ENCODE results near the gene HLA-DPB1.

The HLA-DPB1 gene

DNA sequence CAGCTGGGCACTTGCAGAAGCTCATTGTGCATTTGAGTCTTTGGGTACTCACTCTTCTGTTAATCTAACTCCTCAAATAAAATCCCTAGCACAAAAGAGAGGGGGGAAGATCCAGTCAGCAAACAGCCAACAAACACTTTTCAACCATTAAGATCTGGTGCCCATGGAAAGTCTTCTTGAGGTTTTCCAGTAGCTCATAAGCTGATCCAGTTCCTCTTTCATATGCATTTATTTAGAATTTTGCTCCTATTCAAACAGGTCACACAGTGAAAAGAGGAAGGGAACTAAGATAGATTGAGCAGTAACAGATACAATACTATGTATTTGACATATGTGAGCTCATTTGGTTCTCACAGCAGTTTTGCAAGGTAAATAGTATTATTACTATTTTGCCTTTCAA, 38.6 kb downstream of the HLA-DPB1 start:
- no peak for TF ChIP-seq CTCF (conservative IDR thresholded peaks at IDR 0.05; ENCODE audit: low read length)
- TF ChIP-seq EZH2phosphoT487 (IDR thresholded peaks at IDR 0.05; ENCODE audit: borderline replicate concordance): no peak
- Histone ChIP-seq H3K9ac (ENCODE audit: low read depth, low read length, poor library complexity, severe bottlenecking) (no peak overlapping the region), H3K79me2 (ENCODE audit: insufficient read depth, low read length) (no peaks in the 10 kb centered on the region), H3F3A (ENCODE audit: low read depth) (no peaks in the 10 kb centered on the region), H4K20me1 (ENCODE audit: insufficient read depth, low read length, poor library complexity, severe bottlenecking) (no peaks in the 10 kb centered on the region), H3K4me3 (ENCODE audit: low read length, poor library complexity, severe bottlenecking) (no peak overlapping the region), H2AFZ (ENCODE audit: low read length) (peak overlapping the region; percentile 53), H3K27me3 (ENCODE audit: insufficient read depth, low read length, poor library complexity, severe bottlenecking) (peaks cover 7% of the 10 kb centered on the region), H3K9me3 (ENCODE audit: insufficient read depth, low read depth, low read length) (no peaks in the 10 kb centered on the region), H3K9me2 (replicated peaks; ENCODE audit: low read depth, low read length) (no peaks in the 10 kb centered on the region), H3K4me1 (ENCODE audit: insufficient read depth, low read length, poor library complexity, severe bottlenecking) (peaks cover 8% of the 10 kb centered on the region), H3K4me2 (ENCODE audit: low read depth, low read length, poor library complexity, severe bottlenecking) (no peak overlapping the region), H3K36me3 (ENCODE audit: insufficient read depth, low read length) (no peaks in the 10 kb centered on the region)

GRCh38 chr6:33116417-33116816, 40.6 kb downstream of the HLA-DPB1 start:
- Histone ChIP-seq H3K9me2 (replicated peaks; ENCODE audit: low read depth, low read length) (no peaks in the 10 kb centered on the region), H2AFZ (ENCODE audit: low read length) (no peak overlapping the region), H3K4me2 (ENCODE audit: low read depth, low read length, poor library complexity, severe bottlenecking) (no peak overlapping the region), H3K27me3 (ENCODE audit: insufficient read depth, low read length, poor library complexity, severe bottlenecking) (no peaks in the 10 kb centered on the region), H4K20me1 (ENCODE audit: insufficient read depth, low read length, poor library complexity, severe bottlenecking) (no peaks in the 10 kb centered on the region), H3K9me3 (ENCODE audit: insufficient read depth, low read depth, low read length) (no peaks in the 10 kb centered on the region), H3K9ac (ENCODE audit: low read depth, low read length, poor library complexity, severe bottlenecking) (no peak overlapping the region), H3F3A (ENCODE audit: low read depth) (no peaks in the 10 kb centered on the region), H3K79me2 (ENCODE audit: insufficient read depth, low read length) (no peaks in the 10 kb centered on the region), H3K4me3 (ENCODE audit: low read length, poor library complexity, severe bottlenecking) (no peak overlapping the region), H3K4me1 (ENCODE audit: insufficient read depth, low read length, poor library complexity, severe bottlenecking) (peaks cover 8% of the 10 kb centered on the region), H3K36me3 (ENCODE audit: insufficient read depth, low read length) (no peaks in the 10 kb centered on the region)
- no peak for TF ChIP-seq CTCF (conservative IDR thresholded peaks at IDR 0.05; ENCODE audit: low read length)
- TF ChIP-seq EZH2phosphoT487 (IDR thresholded peaks at IDR 0.05; ENCODE audit: borderline replicate concordance): no peak

DNA sequence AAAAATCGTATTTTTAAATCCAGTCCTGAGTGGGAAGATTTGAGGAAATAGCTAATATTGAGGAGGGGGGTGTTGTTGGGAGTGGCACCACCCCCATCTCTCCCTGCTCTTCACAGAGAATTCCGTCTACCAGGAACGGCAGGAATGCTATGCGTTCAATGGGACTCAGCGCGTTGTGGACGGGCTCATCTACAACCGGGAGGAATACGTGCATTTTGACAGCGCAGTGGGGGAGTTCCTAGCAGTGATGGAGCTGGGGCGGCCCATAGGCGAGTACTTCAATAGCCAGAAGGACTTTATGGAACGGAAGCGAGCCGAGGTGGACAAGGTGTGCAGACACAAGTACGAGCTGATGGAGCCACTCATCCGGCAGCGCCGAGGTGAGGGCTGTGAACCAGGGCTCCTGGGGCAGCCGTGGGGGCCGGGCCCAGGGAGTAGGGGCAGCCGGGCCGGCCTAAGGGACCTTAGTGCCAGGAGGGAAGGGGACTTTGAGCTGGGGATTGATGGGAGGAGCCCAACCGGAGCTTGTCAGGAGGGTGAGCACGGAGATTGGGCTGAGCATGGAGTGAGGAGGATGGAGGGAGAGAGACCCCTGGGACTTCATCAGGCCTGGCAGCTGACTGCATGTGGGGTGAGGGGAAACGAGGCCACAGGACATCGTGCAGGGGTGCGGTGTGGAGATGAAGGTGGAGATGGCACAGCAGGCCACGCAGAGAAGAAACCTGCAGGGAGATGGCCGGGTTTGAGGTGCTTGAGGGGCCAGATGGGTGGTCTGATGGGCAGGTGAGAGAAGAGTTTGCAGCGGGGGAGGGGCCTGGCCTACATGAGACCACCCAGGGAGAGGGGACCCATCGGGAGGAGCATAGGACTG, 41.3 kb downstream of the HLA-DPB1 start:
- Histone ChIP-seq H2AFZ (ENCODE audit: low read length) (no peak overlapping the region), H3K9me2 (replicated peaks; ENCODE audit: low read depth, low read length) (no peaks in the 10 kb centered on the region), H3F3A (ENCODE audit: low read depth) (no peaks in the 10 kb centered on the region), H3K27me3 (ENCODE audit: insufficient read depth, low read length, poor library complexity, severe bottlenecking) (no peaks in the 10 kb centered on the region), H3K9me3 (ENCODE audit: insufficient read depth, low read depth, low read length) (no peaks in the 10 kb centered on the region), H3K79me2 (ENCODE audit: insufficient read depth, low read length) (no peaks in the 10 kb centered on the region), H3K36me3 (ENCODE audit: insufficient read depth, low read length) (no peaks in the 10 kb centered on the region), H4K20me1 (ENCODE audit: insufficient read depth, low read length, poor library complexity, severe bottlenecking) (no peaks in the 10 kb centered on the region), H3K4me2 (ENCODE audit: low read depth, low read length, poor library complexity, severe bottlenecking) (no peak overlapping the region), H3K4me1 (ENCODE audit: insufficient read depth, low read length, poor library complexity, severe bottlenecking) (peaks cover 8% of the 10 kb centered on the region), H3K4me3 (ENCODE audit: low read length, poor library complexity, severe bottlenecking) (no peak overlapping the region), H3K9ac (ENCODE audit: low read depth, low read length, poor library complexity, severe bottlenecking) (no peak overlapping the region)
- TF ChIP-seq EZH2phosphoT487 (IDR thresholded peaks at IDR 0.05; ENCODE audit: borderline replicate concordance) (no peak), CTCF (conservative IDR thresholded peaks at IDR 0.05; ENCODE audit: low read length) (no peak)
